Fibroblast of the conjunctiva (primary cell): Measurements from ENCODE around the gene FAM53A.
"Not testable (repeated sequence)": the region's sequence is repeated elsewhere in the genome, so short reads cannot be mapped to it uniquely, and the experiment has no call there.

Experiments
- DNase-seq: peaks from one replicate; pipeline ENCODE4 v3.0.0-alpha.2; 2010; ENCODE audit warnings: low read depth

The FAM53A gene

DNA sequence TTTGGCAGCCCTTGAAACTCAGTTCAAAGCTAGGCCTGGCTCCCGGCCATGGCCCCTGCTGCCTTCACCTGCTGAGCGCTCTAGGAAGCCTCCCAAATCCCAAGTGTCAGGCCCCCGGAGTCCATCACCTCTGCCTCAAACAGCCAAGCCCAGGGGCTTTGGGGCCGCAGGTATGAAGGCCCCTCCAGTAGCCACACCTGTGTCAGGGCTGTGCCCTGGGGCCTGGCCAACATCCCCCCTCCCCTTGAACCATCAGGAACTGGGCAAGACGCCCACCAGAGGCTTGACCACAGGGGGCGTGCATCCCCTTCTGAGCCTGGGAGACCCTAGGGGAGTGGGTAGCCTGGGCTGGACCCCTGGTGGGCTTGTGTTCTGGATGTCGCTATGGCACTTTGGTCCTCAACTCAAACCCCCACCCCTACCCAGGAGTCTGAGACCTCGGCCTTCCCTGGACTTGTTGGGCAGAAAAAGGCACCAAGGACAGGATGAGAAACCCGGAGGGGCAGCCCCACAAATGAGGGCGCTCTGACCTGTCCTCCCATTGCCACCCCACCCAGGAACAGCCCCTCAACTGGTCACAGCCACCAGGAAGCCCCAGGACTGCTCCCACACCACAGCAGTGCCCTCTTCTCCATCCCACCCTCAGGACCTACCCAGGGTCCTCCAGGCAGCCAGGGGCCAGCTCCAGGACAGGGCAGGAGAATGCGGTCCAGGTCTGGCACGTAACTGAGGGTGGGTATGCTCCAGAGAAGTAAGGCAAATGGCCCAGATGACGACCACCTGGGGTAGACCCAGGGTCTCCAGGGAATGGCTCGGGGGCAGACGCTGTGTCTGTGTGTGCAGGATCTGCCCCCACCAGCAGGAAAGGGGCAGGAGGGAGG is 32.2 kb upstream of the FAM53A start:
- DNase-seq, result no peak

- DNase-seq, result no peak
Measured at GRCh38 chr4:1715002-1715758, 31.1 kb upstream of the FAM53A start.

- no peak for DNase-seq
Measured at GRCh38 chr4:1714303-1715001, 30.3 kb upstream of the FAM53A start.

GRCh38 chr4:1713003-1713851 is 29.1 kb upstream of the FAM53A start:
- no peak for DNase-seq

- peak; percentile 79 for DNase-seq
Measured at GRCh38 chr4:1712216-1713002, 28.3 kb upstream of the FAM53A start, which contains the start of gene SLBP. TSS of gene SLBP (minus strand) at chr4:1712319. CDS start at chr4:1712188, 131 bp downstream.

DNA sequence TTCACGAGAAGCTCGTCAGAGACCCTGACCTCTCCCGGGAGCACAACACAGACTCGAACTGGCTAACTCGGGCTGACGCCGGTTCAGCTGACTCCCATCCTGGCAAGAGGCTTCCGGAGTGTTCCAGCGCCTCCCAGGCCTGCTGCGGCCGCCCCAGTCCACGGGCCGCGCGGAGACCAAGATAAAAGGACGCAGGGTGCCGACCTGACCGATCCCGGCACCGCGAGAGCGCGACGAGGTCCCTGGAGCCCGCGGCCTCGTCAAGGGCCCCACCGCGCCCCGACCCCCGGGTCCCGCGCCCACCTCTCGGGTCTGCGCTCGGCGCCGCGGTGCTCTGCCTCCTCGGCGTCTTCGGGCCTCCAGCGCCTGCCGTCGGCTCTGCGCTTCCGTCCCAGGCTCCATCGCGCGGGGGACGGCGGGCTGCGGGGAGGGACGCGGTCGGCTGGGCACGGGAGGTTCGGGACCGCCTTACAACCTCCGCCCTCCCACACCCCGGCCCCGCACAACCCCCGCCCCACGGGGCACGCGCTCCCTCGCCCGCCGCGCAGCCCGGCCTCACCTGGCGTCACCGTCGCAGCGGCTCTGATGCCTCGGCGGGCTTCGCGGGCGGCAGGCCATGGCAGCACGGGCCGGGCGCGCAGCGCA is 27.6 kb upstream of the FAM53A start:
- DNase-seq, result no peak

- no peak for DNase-seq
Measured at GRCh38 chr4:1711055-1711570, 27.0 kb upstream of the FAM53A start.

GRCh38 chr4:1708581-1708980 is 24.5 kb upstream of the FAM53A start:
- DNase-seq, result no peak

DNA sequence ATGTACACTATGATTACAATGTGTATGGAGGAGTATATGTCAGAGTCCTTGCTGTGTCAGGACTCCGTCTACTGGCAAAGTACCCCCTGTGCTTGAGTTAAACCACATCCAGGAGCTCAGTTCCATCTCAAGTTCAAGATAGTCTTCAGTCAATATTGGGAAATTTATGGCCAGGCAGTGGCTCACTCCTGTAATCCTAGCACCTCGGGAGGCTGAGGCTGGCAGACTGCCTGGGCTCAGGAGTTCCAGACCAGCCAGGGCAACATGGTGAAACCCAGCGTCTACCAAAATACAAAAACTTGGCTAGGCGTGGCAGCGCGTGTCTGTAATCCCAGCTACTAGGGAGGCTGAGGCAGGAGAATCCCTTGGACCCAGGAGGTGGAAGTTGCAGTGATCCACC is 22.2 kb upstream of the FAM53A start:
- DNase-seq, result no peak

GRCh38 chr4:1705732-1706131 is 21.6 kb upstream of the FAM53A start:
- DNase-seq, result no peak

DNA sequence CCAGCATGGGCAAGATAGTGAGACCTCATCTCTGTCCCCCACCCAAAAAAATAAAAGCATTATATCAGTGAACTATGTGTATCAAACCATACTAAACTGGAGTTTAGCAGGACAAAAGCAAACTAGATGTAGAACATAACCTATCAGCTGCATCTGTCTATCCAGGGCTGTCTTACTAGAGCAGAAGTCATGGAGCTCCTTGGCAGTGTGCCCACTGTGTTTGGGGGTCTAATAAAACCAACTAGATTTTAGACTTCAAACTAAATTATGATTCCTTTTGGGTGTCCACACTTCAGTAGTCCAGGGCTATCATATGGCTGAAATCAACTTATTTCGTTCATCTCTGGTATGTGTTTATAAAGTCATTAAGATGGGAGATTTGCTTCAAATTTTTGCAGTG is 19.8 kb upstream of the FAM53A start:
- no peak for DNase-seq

DNA sequence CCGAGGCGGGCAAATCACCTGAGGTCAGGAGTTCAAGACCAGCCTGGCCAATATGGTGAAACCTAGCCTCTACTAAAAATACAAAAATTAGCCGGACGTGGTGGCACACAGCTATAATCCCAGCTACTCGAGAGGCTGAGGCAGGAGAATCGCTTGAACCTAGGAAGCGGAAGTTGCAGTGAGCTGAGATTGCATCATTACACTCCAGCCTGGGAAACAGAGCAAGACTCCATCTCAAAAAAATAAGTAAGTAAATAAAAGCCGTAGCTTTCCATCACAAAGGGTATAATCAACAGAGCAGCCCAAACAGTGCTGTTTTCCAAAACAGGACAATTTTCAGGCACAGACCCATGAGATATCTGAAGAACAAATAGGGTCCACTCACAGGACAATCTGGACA is 17.6 kb upstream of the FAM53A start:
- not testable (repeated sequence) for DNase-seq

DNA sequence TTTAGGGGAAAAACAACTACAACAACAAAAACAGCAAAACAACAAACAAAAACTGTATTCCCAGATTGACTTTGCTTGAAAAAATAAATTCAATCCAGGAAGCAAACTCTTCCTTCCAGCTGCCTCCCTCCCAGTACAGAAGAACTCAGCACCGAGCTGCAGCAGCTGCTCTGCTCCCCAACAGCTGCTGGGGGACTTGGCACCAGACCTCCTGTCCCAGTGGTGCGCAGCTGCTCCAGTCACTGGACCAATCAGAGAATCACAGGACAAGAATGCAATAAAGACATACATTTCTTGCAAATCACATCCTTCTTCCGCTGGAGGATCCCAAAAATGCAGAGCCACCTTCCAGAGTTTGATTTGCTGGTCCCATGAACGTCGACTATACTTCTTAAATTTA is 11.8 kb upstream of the FAM53A start:
- DNase-seq, result no peak

DNA sequence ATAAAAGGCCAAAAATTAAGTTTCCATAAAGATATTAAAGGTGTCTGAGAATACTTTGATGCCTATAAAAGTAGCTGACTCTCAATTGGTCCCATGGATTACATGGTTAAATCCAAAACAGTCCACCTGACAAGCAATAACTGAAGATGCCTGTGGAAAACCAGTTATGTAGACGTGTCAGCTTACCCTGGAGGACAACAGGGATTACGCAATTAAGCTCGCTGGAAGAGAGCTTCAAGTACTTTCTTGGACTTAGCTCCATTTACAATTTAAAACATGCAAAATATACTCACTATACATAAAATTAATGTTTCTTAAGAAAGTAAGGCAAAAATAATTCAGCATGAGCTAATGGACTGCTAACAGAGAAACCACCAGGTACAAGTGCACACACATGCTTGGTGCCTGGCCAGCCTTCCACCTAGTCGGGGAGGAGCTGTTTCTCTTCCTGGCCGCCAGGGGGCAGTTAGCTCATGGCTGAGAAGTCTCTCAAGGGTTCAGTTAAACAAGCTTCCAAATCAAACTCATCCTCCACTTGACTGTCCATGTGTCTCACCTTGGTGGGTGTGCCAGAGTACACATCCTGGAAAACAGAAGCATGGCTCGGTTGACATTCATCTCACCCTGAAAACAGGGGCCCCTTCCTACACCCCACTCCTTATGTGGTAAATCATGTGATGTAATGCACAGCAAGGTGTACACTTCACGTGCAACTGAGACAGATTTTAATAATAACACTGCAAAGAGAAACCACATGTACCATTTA is 9.2 kb upstream of the FAM53A start:
- DNase-seq, result peak; percentile 64

DNA sequence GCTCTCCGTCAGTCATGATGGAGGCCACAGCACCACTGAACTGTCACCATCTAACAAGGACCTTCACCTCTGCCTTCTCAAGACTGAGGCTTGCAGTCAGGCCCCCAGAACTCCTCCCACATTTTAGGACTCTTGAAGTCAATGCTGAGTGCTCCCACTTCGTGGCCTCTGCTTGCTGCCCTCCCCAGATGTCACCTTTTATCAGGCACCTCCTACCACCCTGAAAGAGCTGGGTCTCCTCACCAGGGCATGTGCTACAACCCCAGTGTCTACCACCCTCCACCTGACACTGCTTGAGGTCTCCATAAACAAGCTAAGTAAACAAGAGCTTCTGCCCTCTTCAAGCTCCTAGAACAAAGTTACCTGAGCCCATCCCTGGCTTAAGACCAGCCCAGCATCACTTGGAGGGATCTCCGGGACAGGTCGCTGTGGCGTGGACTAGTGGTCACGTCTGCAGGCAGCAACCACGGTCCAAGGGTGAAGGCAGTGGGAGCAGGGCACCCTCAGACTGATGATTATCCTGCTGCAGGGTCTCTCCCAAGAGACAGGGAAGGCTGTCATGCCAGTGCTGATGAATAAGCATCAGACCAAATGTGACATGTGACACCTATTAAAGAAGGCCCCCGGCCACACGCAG is 7.7 kb upstream of the FAM53A start:
- DNase-seq, result no peak

GRCh38 chr4:1690698-1691097 is 6.6 kb upstream of the FAM53A start:
- DNase-seq, result no peak

DNA sequence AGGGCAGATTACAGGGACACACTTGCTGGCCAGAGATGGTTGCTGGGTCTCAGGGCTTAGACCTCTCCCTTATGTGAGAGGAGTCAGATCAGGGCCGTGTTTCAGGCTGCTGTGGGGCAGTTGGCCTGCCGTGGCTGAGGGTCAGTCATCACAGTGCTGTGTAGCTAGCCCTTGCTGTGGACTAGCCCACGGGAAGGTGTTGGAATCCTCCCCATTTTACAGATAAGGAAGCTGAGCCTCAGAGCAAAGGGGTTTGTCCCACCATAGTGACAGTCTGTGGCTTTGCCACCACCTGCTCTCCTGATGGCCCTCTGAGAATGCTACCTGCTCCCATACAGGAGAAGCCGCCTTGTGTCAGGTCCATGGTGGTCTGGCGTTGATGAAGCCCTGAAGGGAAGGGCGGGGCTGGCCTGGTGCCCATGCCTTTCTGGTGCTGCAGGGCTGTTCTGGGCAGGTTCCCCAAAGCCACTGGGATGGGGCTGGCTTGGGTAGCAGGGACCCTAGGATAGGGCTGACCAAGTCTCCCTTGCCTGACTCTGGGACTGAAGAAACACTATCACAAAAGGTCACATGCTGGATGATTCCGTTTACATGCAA is 2.4 kb upstream of the FAM53A start:
- no peak for DNase-seq
